HepG2 (cell line): ENCODE measurements around the gene WFDC9. TPM values are rescaled to one million over a fixed set of nuclear protein-coding genes. Genes with fewer than 3 reads are reported as not detected.
A peak's percentile ranks its signal among the peaks of the same experiment; 100 is the strongest.

ENCODE experiments used
- ARNTL ChIP-seq: sonication (generic); formaldehyde crosslinking; IDR thresholded peaks from 2 replicates; pipeline ENCODE4 v1.4.0; 2020; ENCODE audit warnings: mild to moderate bottlenecking, missing genetic modification reagents
- BCL6 ChIP-seq: IDR thresholded peaks from 2 replicates; pipeline ENCODE4 v1.6.1; 2016; ENCODE audit warnings: missing genetic modification reagents, missing compliant biosample characterization
- FOXK1 ChIP-seq: sonication (generic); formaldehyde crosslinking; IDR thresholded peaks from 2 replicates; pipeline ENCODE4 v1.4.0; 2020; ENCODE audit warnings: low read depth, missing genetic modification reagents, borderline replicate concordance
- GABPA ChIP-seq, 2 experiments: IDR thresholded peaks; 2 replicates each; pipeline ENCODE4 v1.6.1; 2011 to 2016; ENCODE audit warnings: low read depth in 2 of 2, low read length in 1 of 2, missing biosample characterization in 1 of 2, missing genetic modification characterization in 1 of 2
- GATAD2A ChIP-seq: IDR thresholded peaks from 2 replicates; pipeline ENCODE4 v1.6.1; 2016
- HMGXB4 ChIP-seq, 2 experiments: sonication (generic) in 1 of 2; formaldehyde crosslinking in 1 of 2; IDR thresholded peaks; 2 replicates each; pipeline versions ENCODE4 v1.4.0 to v1.6.1; 2018 to 2020; ENCODE audit warnings: missing genetic modification reagents in 2 of 2, borderline replicate concordance in 1 of 2, low read depth in 1 of 2, mild to moderate bottlenecking in 1 of 2, missing biosample characterization in 1 of 2
- KDM6A ChIP-seq: IDR thresholded peaks from 2 replicates; pipeline ENCODE4 v1.6.1; 2016; ENCODE audit warnings: low read depth
- MED1 ChIP-seq: sonication (generic); formaldehyde crosslinking; IDR thresholded peaks from 2 replicates; pipeline ENCODE4 v1.4.0; 2020; ENCODE audit warnings: missing genetic modification reagents
- MXD4 ChIP-seq: IDR thresholded peaks from 2 replicates; pipeline ENCODE4 v1.6.1; 2016; ENCODE audit warnings: mild to moderate bottlenecking, missing biosample characterization, missing genetic modification reagents
- NR2F6 ChIP-seq, 2 experiments: IDR thresholded peaks; 2 replicates each; pipeline ENCODE4 v1.6.1; 2016; ENCODE audit warnings: antibody characterized with exemption in 1 of 2, mild to moderate bottlenecking in 1 of 2
- RARG ChIP-seq: sonication (generic); formaldehyde crosslinking; IDR thresholded peaks from 2 replicates; pipeline ENCODE4 v1.4.0; 2020; ENCODE audit warnings: low read depth, mild to moderate bottlenecking, missing genetic modification reagents
- RFX1 ChIP-seq: fragments of 450-650 bp; IDR thresholded peaks from 2 replicates; pipeline ENCODE4 v1.6.1; 2017
- SOX5 ChIP-seq: IDR thresholded peaks from 2 replicates; pipeline ENCODE4 v1.6.1; 2016; ENCODE audit warnings: borderline replicate concordance
- SOX6 ChIP-seq, 2 experiments: fragments of 450-650 bp in 1 of 2; sonication (generic) in 1 of 2; formaldehyde crosslinking in 1 of 2; IDR thresholded peaks; 2 replicates each; pipeline versions ENCODE4 v1.4.0 to v1.6.1; 2017 to 2020; ENCODE audit warnings: antibody characterized with exemption in 1 of 2, mild to moderate bottlenecking in 1 of 2, missing genetic modification reagents in 1 of 2
- TCF7 ChIP-seq: sonication (generic); IDR thresholded peaks from 2 replicates; pipeline ENCODE4 v1.6.1; 2016; ENCODE audit warnings: antibody characterized with exemption, low read depth
- ZNF331 ChIP-seq: sonication (generic); formaldehyde crosslinking; IDR thresholded peaks from 2 replicates; pipeline ENCODE4 v1.4.0; 2020; ENCODE audit warnings: missing genetic modification reagents
- ZNF333 ChIP-seq: sonication (generic); formaldehyde crosslinking; IDR thresholded peaks from 2 replicates; pipeline ENCODE4 v1.4.0; 2020; ENCODE audit warnings: mild to moderate bottlenecking, missing genetic modification reagents, borderline replicate concordance
- ZNF710 ChIP-seq: sonication (generic); formaldehyde crosslinking; IDR thresholded peaks from 2 replicates; pipeline ENCODE4 v1.5.0; 2020; ENCODE audit warnings: mild to moderate bottlenecking, missing genetic modification reagents, borderline replicate concordance
- polyA plus RNA-seq, 8 experiments: library from polyadenylated mRNA; depleted of rRNA in 3 of 8; stranded (reverse) in 7 of 8; unstranded in 1 of 8; fragments of >200 nt; fragmentation: Illumina TruSeq in 4 of 8; extraction: Trizol in 4 of 8; gene quantifications; 2 replicates each; pipeline versions ENCODE4 v1.2.1 to v1.2.3, GENCODE V29; 2011 to 2016; ENCODE audit warnings: low read depth in 4 of 8, missing spikeins in 1 of 8, mixed read lengths in 1 of 8; ENCODE audit not compliant: insufficient read depth in 1 of 8
- total RNA-seq, 5 experiments: library from RNA; depleted of rRNA; stranded (reverse); fragments of >200 nt; fragmentation: Illumina TruSeq; extraction: Trizol; gene quantifications; 2 replicates each; pipeline ENCODE4 v1.2.3, GENCODE V29; 2016; ENCODE audit warnings: low read depth in 1 of 5
- TF ChIP-seq, protein P1 (sequence below): sonication (generic); formaldehyde crosslinking; conservative IDR thresholded peaks from 2 replicates; pipeline ENCODE4 v1.4.0; 2020; ENCODE audit warnings: mild to moderate bottlenecking, missing genetic modification reagents, moderate library complexity
- TF ChIP-seq, protein P2 (sequence below): sonication (generic); formaldehyde crosslinking; IDR thresholded peaks from 2 replicates; pipeline ENCODE4 v1.4.0; 2020; ENCODE audit warnings: missing genetic modification reagents
- TF ChIP-seq, protein P3 (sequence below): IDR thresholded peaks from 2 replicates; pipeline ENCODE4 v1.6.1; 2012; ENCODE audit warnings: inconsistent platforms

The WFDC9 gene
- total and polyA plus RNA-seq, 2 of the 13 experiments (the other 11 are each of a cell fraction or from before 2014, with no cell fraction given), result not detected

DNA sequence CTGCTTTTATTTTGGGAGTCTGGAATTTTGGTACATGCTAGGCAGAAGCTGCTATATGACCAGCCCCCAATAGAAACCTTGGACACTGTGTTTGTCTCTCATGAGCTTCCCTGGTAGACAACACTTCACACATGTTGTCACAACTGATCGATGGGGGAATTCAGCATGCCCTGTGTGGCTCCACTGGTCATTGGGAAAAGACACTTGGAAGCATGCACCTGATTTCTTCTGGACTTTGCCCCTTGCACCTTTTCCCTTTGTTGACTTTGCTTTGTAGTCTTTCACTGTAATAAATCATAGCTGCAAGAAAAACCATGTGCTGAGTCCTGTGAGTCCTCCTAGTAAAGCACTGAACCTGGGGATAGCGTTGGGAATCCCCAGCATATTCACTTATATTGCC lies 9.5 kb downstream of the WFDC9 start (continued):
- TF ChIP-seq, protein P1, sequence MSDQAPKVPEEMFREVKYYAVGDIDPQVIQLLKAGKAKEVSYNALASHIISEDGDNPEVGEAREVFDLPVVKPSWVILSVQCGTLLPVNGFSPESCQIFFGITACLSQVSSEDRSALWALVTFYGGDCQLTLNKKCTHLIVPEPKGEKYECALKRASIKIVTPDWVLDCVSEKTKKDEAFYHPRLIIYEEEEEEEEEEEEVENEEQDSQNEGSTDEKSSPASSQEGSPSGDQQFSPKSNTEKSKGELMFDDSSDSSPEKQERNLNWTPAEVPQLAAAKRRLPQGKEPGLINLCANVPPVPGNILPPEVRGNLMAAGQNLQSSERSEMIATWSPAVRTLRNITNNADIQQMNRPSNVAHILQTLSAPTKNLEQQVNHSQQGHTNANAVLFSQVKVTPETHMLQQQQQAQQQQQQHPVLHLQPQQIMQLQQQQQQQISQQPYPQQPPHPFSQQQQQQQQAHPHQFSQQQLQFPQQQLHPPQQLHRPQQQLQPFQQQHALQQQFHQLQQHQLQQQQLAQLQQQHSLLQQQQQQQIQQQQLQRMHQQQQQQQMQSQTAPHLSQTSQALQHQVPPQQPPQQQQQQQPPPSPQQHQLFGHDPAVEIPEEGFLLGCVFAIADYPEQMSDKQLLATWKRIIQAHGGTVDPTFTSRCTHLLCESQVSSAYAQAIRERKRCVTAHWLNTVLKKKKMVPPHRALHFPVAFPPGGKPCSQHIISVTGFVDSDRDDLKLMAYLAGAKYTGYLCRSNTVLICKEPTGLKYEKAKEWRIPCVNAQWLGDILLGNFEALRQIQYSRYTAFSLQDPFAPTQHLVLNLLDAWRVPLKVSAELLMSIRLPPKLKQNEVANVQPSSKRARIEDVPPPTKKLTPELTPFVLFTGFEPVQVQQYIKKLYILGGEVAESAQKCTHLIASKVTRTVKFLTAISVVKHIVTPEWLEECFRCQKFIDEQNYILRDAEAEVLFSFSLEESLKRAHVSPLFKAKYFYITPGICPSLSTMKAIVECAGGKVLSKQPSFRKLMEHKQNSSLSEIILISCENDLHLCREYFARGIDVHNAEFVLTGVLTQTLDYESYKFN (CRISPR knock-in tag), result peak; percentile 77
- TF ChIP-seq SOX5, result peak; percentile 83
- peak; percentile 72; the same call in 1 of the 2 replicates for TF ChIP-seq ZNF331 (CRISPR knock-in tag)
- TF ChIP-seq NR2F6 (IDR thresholded peaks at IDR 0.05), result 0 out of 2 replicates have a peak, but pooled peaks have one; percentile 22
- no peak for TF ChIP-seq NR2F6 (CRISPR knock-in tag; IDR thresholded peaks at IDR 0.05)
- TF ChIP-seq KDM6A (CRISPR knock-in tag), result peak; percentile 53; the same call in 1 of the 2 replicates
- TF ChIP-seq ARNTL (CRISPR knock-in tag), result 0 out of 2 replicates have a peak, but pooled peaks have one; percentile 44
- peak; percentile 74 for TF ChIP-seq TCF7
- TF ChIP-seq ZNF710 (CRISPR knock-in tag), result peak; percentile 99
- no peak for TF ChIP-seq GABPA (IDR thresholded peaks at IDR 0.05; ENCODE audit: low read depth, low read length)
- TF ChIP-seq GABPA (CRISPR knock-in tag; IDR thresholded peaks at IDR 0.05; ENCODE audit: low read depth), result peak; percentile 38
- no peak for TF ChIP-seq MED1 (CRISPR knock-in tag)
- TF ChIP-seq FOXK1, result 0 out of 2 replicates have a peak, but pooled peaks have one; percentile 45
- no peak for TF ChIP-seq HMGXB4 (CRISPR knock-in tag; IDR thresholded peaks at IDR 0.05; ENCODE audit: borderline replicate concordance in 1 of 2, low read depth in 1 of 2)
- no peak for TF ChIP-seq ZNF333 (CRISPR knock-in tag)
- peak; percentile 73 for TF ChIP-seq GATAD2A (CRISPR knock-in tag)
- TF ChIP-seq, protein P2, sequence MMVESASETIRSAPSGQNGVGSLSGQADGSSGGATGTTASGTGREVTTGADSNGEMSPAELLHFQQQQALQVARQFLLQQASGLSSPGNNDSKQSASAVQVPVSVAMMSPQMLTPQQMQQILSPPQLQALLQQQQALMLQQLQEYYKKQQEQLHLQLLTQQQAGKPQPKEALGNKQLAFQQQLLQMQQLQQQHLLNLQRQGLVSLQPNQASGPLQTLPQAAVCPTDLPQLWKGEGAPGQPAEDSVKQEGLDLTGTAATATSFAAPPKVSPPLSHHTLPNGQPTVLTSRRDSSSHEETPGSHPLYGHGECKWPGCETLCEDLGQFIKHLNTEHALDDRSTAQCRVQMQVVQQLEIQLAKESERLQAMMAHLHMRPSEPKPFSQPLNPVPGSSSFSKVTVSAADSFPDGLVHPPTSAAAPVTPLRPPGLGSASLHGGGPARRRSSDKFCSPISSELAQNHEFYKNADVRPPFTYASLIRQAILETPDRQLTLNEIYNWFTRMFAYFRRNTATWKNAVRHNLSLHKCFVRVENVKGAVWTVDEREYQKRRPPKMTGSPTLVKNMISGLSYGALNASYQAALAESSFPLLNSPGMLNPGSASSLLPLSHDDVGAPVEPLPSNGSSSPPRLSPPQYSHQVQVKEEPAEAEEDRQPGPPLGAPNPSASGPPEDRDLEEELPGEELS (CRISPR knock-in tag), result peak; percentile 53; the same call in 1 of the 2 replicates
- no peak for TF ChIP-seq SOX6 (IDR thresholded peaks at IDR 0.05)
- TF ChIP-seq SOX6 (CRISPR knock-in tag; IDR thresholded peaks at IDR 0.05), result peak; percentile 78
- peak; percentile 46; the same call in 1 of the 2 replicates for TF ChIP-seq BCL6 (CRISPR knock-in tag)
- no peak for TF ChIP-seq RFX1
- 0 out of 2 replicates have a peak, but pooled peaks have one; percentile 33 for TF ChIP-seq MXD4
- TF ChIP-seq, protein P3, sequence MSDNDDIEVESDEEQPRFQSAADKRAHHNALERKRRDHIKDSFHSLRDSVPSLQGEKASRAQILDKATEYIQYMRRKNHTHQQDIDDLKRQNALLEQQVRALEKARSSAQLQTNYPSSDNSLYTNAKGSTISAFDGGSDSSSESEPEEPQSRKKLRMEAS, result peak; percentile 50; the same call in 1 of the 2 replicates
- TF ChIP-seq RARG (CRISPR knock-in tag), result no peak
